ENCODE measurements around the gene POLE2. TPM values are rescaled to one million over a fixed set of nuclear protein-coding genes. Genes with fewer than 3 reads are reported as not detected.

POLE2 gene
- total and polyA plus RNA-seq, 2 of the 13 experiments (the other 11 are each of a cell fraction or from before 2014, with no cell fraction given), result 16.6 to 37.0 TPM

DNA sequence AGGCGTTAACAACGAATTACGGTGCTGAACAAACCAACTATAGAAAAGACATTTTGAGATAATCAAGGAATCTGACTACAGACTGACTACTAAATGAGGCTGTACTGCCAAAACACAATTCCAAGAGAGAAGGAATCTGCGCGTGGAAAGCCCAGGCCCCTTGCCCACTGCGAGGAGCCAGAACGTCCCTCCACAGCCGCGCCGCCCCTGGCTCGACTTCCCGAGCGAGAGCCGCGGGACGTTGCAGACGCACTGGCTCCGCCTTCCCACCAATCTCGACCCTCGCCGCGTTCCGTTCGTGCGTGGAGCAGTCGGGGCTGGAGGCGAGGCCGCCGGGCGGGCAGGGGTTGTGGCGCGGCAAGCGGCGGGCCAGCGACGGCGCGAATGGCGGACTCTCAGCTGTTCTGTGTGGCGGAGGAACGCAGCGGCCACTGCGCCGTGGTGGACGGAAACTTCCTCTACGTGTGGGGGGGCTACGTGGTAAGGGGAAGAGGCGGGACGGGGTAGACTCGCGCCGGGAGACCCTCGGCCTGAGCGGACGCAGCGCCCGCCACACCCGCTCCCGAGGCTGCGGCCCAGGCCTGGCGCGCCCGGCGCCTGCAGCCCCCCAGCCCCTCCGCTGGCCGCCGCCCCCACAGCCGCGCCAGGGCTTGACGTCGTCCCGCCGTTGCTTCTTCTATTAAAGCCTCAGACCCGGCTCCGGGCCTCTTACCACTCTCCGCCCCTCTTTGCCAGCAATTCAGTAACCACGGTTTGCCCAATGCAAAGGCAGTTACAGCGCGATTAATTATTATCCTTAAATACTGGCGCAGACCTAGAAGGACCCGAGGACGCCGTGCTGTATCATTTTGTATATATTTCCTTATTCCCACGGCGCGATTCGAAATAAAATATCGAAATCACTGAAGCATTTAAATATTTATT is 5.1 kb upstream of the POLE2 start, which contains the start of gene KLHDC1 (continued):
- TF ChIP-seq, protein P1, sequence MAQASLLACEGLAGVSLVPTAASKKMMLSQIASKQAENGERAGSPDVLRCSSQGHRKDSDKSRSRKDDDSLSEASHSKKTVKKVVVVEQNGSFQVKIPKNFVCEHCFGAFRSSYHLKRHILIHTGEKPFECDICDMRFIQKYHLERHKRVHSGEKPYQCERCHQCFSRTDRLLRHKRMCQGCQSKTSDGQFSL (CRISPR knock-in tag; IDR thresholded peaks at IDR 0.05), result peak; percentile 92
- TF ChIP-seq ZNF576 (CRISPR knock-in tag; IDR thresholded peaks at IDR 0.05), result no peak
- no peak for TF ChIP-seq PRPF4 (IDR thresholded peaks at IDR 0.05; ENCODE audit: low read depth, low read length, poor library complexity, severe bottlenecking)
- peak; percentile 91; the same call in 1 of the 2 replicates for TF ChIP-seq ATF7-NPFF (CRISPR knock-in tag; IDR thresholded peaks at IDR 0.05; ENCODE audit: low read depth)
- TF ChIP-seq ARNT2 (CRISPR knock-in tag; IDR thresholded peaks at IDR 0.05; ENCODE audit: low read depth), result peak; percentile 80
- TF ChIP-seq XBP1 (CRISPR knock-in tag; IDR thresholded peaks at IDR 0.05), result no peak
- TF ChIP-seq, protein P2, sequence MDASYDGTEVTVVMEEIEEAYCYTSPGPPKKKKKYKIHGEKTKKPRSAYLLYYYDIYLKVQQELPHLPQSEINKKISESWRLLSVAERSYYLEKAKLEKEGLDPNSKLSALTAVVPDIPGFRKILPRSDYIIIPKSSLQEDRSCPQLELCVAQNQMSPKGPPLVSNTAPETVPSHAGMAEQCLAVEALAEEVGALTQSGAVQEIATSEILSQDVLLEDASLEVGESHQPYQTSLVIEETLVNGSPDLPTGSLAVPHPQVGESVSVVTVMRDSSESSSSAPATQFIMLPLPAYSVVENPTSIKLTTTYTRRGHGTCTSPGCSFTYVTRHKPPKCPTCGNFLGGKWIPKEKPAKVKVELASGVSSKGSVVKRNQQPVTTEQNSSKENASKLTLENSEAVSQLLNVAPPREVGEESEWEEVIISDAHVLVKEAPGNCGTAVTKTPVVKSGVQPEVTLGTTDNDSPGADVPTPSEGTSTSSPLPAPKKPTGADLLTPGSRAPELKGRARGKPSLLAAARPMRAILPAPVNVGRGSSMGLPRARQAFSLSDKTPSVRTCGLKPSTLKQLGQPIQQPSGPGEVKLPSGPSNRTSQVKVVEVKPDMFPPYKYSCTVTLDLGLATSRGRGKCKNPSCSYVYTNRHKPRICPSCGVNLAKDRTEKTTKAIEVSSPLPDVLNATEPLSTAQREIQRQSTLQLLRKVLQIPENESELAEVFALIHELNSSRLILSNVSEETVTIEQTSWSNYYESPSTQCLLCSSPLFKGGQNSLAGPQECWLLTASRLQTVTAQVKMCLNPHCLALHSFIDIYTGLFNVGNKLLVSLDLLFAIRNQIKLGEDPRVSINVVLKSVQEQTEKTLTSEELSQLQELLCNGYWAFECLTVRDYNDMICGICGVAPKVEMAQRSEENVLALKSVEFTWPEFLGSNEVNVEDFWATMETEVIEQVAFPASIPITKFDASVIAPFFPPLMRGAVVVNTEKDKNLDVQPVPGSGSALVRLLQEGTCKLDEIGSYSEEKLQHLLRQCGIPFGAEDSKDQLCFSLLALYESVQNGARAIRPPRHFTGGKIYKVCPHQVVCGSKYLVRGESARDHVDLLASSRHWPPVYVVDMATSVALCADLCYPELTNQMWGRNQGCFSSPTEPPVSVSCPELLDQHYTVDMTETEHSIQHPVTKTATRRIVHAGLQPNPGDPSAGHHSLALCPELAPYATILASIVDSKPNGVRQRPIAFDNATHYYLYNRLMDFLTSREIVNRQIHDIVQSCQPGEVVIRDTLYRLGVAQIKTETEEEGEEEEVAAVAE (CRISPR knock-in tag; IDR thresholded peaks at IDR 0.05; ENCODE audit: borderline replicate concordance), result no peak
- no peak for TF ChIP-seq NR2F6 (IDR thresholded peaks at IDR 0.05)
- TF ChIP-seq NR2F6 (CRISPR knock-in tag; IDR thresholded peaks at IDR 0.05), result no peak
- no peak for TF ChIP-seq NFATC3 (CRISPR knock-in tag; IDR thresholded peaks at IDR 0.05)
- TF ChIP-seq ARHGAP35 (CRISPR knock-in tag; IDR thresholded peaks at IDR 0.05; ENCODE audit: borderline replicate concordance), result 0 out of 2 replicates have a peak, but pooled peaks have one; percentile 65
- TF ChIP-seq ARID4A (CRISPR knock-in tag; IDR thresholded peaks at IDR 0.05; ENCODE audit: borderline replicate concordance), result peak; percentile 83
- no peak for TF ChIP-seq ZNF614 (CRISPR knock-in tag; IDR thresholded peaks at IDR 0.05; ENCODE audit: borderline replicate concordance)
- TF ChIP-seq ETV6 (CRISPR knock-in tag; conservative IDR thresholded peaks at IDR 0.05), result peak; percentile 69; the same call in 1 of the 2 replicates
- TF ChIP-seq NCOA5 (CRISPR knock-in tag; IDR thresholded peaks at IDR 0.05), result no peak
- no peak for TF ChIP-seq ZNF10 (CRISPR knock-in tag; IDR thresholded peaks at IDR 0.05; ENCODE audit: borderline replicate concordance, low read depth)
- TF ChIP-seq ZNF33A (CRISPR knock-in tag; IDR thresholded peaks at IDR 0.05; ENCODE audit: borderline replicate concordance), result no peak
- no peak for TF ChIP-seq MAF1 (CRISPR knock-in tag; IDR thresholded peaks at IDR 0.05; ENCODE audit: borderline replicate concordance)
- TF ChIP-seq RBM22 (optimal IDR thresholded peaks at IDR 0.05; ENCODE audit: low read length), result no peak
- TF ChIP-seq ZNF124 (CRISPR knock-in tag; IDR thresholded peaks at IDR 0.05), result no peak
- no peak for TF ChIP-seq NFIC (IDR thresholded peaks at IDR 0.05; ENCODE audit: low read length)
